ENCODE results near the gene CGRRF1.

GRCh38 chr14:54515670-54516069 lies 6.0 kb downstream of the CGRRF1 start:
- TF ChIP-seq CTCF (conservative IDR thresholded peaks at IDR 0.05; ENCODE audit: low read depth, low read length), result no peak
- TF ChIP-seq EZH2 (IDR thresholded peaks at IDR 0.05; ENCODE audit: borderline replicate concordance, low read depth, low read length, poor library complexity, severe bottlenecking), result no peak

Measured in A673 (cell line).